Mesenchymal stem cell (in vitro differentiated cells and primary cell): ENCODE measurements around the gene CCDC148.
"Not testable (repeated sequence)": the region's sequence is repeated elsewhere in the genome, so short reads cannot be mapped to it uniquely, and the experiment has no call there.

ENCODE experiments used
- DNase-seq: peaks from one replicate; pipeline ENCODE4 v3.0.0-alpha.2; 2013
- H2AFZ ChIP-seq: one replicate; pipeline ENCODE4 v1.6.1; 2013; ENCODE audit warnings: low read depth, mild to moderate bottlenecking, control low read depth, inconsistent platforms, low read length, moderate library complexity
- H2AK5ac ChIP-seq: 2 replicates; pipeline ENCODE4 v1.6.1; 2013; ENCODE audit warnings: low read length, moderate library complexity, mild to moderate bottlenecking, inconsistent platforms; ENCODE audit not compliant: severe bottlenecking
- H2BK120ac ChIP-seq: one replicate; pipeline ENCODE4 v1.6.1; 2013; ENCODE audit warnings: low read depth, mild to moderate bottlenecking, inconsistent platforms, low read length, moderate library complexity
- H2BK12ac ChIP-seq, 2 experiments: one replicate each; pipeline ENCODE4 v1.6.1; 2013; ENCODE audit warnings: inconsistent platforms in 2 of 2, low read length in 2 of 2, mild to moderate bottlenecking in 2 of 2, moderate library complexity in 2 of 2, control low read depth in 1 of 2
- H2BK15ac ChIP-seq: one replicate; pipeline ENCODE4 v1.6.1; 2013; ENCODE audit warnings: mild to moderate bottlenecking, low read depth, inconsistent platforms; ENCODE audit not compliant: poor library complexity, severe bottlenecking
- H2BK5ac ChIP-seq: 2 replicates; pipeline ENCODE4 v1.6.1; 2013; ENCODE audit warnings: low read depth, mild to moderate bottlenecking, low read length, control low read depth, inconsistent platforms; ENCODE audit not compliant: poor library complexity, severe bottlenecking
- H3K14ac ChIP-seq, 2 experiments: one replicate each; pipeline ENCODE4 v1.6.1; 2013; ENCODE audit warnings: inconsistent platforms in 2 of 2, low read length in 2 of 2, control low read depth in 1 of 2, mild to moderate bottlenecking in 1 of 2, moderate library complexity in 1 of 2
- H3K18ac ChIP-seq, 2 experiments: one replicate each; pipeline ENCODE4 v1.6.1; 2013; ENCODE audit warnings: inconsistent platforms in 2 of 2, low read length in 2 of 2, control low read depth in 1 of 2, low read depth in 1 of 2, mild to moderate bottlenecking in 1 of 2
- H3K23ac ChIP-seq, 2 experiments: one replicate each; pipeline ENCODE4 v1.6.1; 2013; ENCODE audit warnings: inconsistent platforms in 2 of 2, low read length in 2 of 2, mild to moderate bottlenecking in 2 of 2, moderate library complexity in 2 of 2, control low read depth in 1 of 2
- H3K27ac ChIP-seq: 2 replicates; pipeline ENCODE4 v1.5.1; 2013; ENCODE audit warnings: mild to moderate bottlenecking, moderate library complexity, low read length, control low read depth, inconsistent platforms; ENCODE audit not compliant: poor library complexity, severe bottlenecking
- H3K27me3 ChIP-seq, 2 experiments: 2 replicates each; pipeline versions ENCODE4 v1.6.1 to v1.7.0; 2013; ENCODE audit warnings: low read length in 2 of 2, mild to moderate bottlenecking in 2 of 2, moderate library complexity in 2 of 2, control low read depth in 1 of 2, inconsistent platforms in 1 of 2; ENCODE audit not compliant: control insufficient read depth in 1 of 2, insufficient read depth in 1 of 2
- H3K36me3 ChIP-seq, 2 experiments: 2 replicates each; pipeline versions ENCODE4 v1.6.1 to v1.7.0; 2013; ENCODE audit warnings: low read length in 2 of 2, control low read depth in 1 of 2, inconsistent platforms in 1 of 2, low read depth in 1 of 2, mild to moderate bottlenecking in 1 of 2; ENCODE audit not compliant: insufficient read depth in 2 of 2, control insufficient read depth in 1 of 2
- H3K4ac ChIP-seq, 2 experiments: one replicate each; pipeline ENCODE4 v1.6.1; 2013; ENCODE audit warnings: inconsistent platforms in 2 of 2, low read length in 2 of 2, mild to moderate bottlenecking in 2 of 2, moderate library complexity in 2 of 2, control low read depth in 1 of 2, low read depth in 1 of 2
- H3K4me1 ChIP-seq: 2 replicates; pipeline ENCODE4 v1.6.1; 2013; ENCODE audit warnings: low read depth, low read length, control low read depth; ENCODE audit not compliant: control insufficient read depth, insufficient read depth
- H3K4me2 ChIP-seq: 2 replicates; pipeline ENCODE4 v1.6.1; 2013; ENCODE audit warnings: low read length, mild to moderate bottlenecking, inconsistent platforms; ENCODE audit not compliant: poor library complexity, severe bottlenecking
- H3K4me3 ChIP-seq, 2 experiments: 2 replicates each; pipeline versions ENCODE4 v1.5.1 to v1.7.0; 2013; ENCODE audit warnings: low read length in 2 of 2, mild to moderate bottlenecking in 2 of 2, control low read depth in 1 of 2, low read depth in 1 of 2; ENCODE audit not compliant: insufficient read depth in 1 of 2
- H3K79me1 ChIP-seq: replicated peaks from 2 replicates; pipeline ENCODE4 v1.6.1; 2013; ENCODE audit warnings: mild to moderate bottlenecking, control low read depth, low read length, inconsistent platforms; ENCODE audit not compliant: poor library complexity, severe bottlenecking
- H3K9ac ChIP-seq: 2 replicates; pipeline ENCODE4 v1.7.0; 2013; ENCODE audit warnings: mild to moderate bottlenecking, low read length, moderate library complexity
- H3K9me3 ChIP-seq: 2 replicates; pipeline ENCODE4 v1.7.0; 2013; ENCODE audit warnings: mild to moderate bottlenecking, low read length; ENCODE audit not compliant: control insufficient read depth
- H4K8ac ChIP-seq: one replicate; pipeline ENCODE4 v1.6.1; 2013; ENCODE audit warnings: inconsistent platforms, mild to moderate bottlenecking, low read length, moderate library complexity
- H4K91ac ChIP-seq: one replicate; pipeline ENCODE4 v1.6.1; 2013; ENCODE audit warnings: mild to moderate bottlenecking, low read length, inconsistent platforms
- WGBS: methylation state at CpG from one replicate; pipeline ENCODE4 v1.1.7; 2013; ENCODE audit warnings: mixed read lengths; 5-methylcytosine and 5-hydroxymethylcytosine counted together

The CCDC148 gene

DNA sequence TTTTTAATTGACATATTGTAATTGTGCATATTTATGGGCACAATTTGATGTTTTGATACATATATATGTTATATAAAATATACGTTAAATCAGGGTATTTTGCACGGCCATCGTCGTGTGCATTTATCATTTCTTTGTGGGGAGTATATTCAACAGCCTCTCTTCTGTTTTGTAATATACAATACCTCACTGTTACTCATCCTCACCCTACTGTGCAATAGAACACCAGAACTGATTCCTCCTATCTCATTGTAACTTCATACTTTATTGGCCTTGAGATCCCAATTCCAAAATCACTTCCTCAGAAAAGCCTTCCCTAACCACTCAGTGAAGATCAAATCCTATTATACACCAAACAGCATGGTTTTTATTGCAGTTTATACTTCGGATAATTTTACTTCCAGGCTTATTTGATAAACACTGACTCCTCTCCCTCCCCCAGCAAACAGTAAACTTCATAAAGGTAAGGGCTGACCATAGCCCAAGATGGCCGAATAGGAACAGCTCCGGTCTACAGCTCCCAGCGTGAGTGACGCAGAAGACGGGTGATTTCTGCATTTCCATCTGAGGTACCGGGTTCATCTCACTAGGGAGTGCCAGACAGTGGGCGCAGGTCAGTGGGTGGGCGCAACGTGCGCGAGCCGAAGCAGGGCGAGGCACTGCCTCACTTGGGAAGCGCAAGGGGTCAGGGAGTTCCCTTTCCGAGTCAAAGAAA is 105.6 kb downstream of the CCDC148 start:
- not testable (repeated sequence) for H3K9me3 ChIP-seq, H2BK12ac ChIP-seq, H2AFZ ChIP-seq, H4K91ac ChIP-seq, H2BK5ac ChIP-seq, H2BK15ac ChIP-seq, H2BK120ac ChIP-seq, H3K79me1 ChIP-seq, H3K4me3 ChIP-seq, H3K4me1 ChIP-seq, H3K14ac ChIP-seq, DNase-seq, H3K27ac ChIP-seq, H2AK5ac ChIP-seq, H3K4ac ChIP-seq, H3K23ac ChIP-seq, H3K9ac ChIP-seq, H3K4me2 ChIP-seq, H4K8ac ChIP-seq, H3K27me3 ChIP-seq, H3K36me3 ChIP-seq, H3K18ac ChIP-seq
- 94% methylated on average over 18 of the region's 20 CpGs for WGBS

DNA sequence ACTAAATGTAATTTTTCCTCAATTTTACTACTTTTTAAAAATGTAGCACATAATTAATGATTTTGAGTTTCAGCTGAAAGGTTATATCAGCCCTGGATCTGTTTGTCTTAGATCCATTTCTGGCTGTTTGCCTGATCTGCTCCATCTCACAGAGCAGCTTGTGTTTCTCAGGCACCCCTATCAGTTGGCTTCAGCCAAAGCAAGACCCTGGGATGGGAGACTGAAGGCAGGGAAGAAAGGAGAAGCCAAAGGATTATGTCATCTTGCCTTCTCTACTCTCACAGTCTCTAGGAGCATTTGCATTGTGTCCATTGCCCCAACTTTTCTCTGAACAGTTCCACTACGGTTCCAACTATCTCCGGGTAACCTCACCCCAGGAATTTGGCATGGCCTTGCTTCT is 110.5 kb downstream of the CCDC148 start:
- WGBS: 85% methylated on average over 2 of the region's 2 CpGs
- Histone ChIP-seq H2BK12ac (no peak overlapping the region), H2AK5ac (no peak overlapping the region), H2BK120ac (no peak overlapping the region), H3K14ac (no peak overlapping the region), H3K4ac (no peak overlapping the region), H2BK15ac (no peak overlapping the region), H3K18ac (no peak overlapping the region), H3K27ac (no peak overlapping the region), H4K91ac (no peak overlapping the region), H3K9me3 (no peaks in the 10 kb centered on the region), H3K9ac (no peak overlapping the region), H3K23ac (no peak overlapping the region), H3K4me3 (no peak overlapping the region), H3K36me3 (no peaks in the 10 kb centered on the region), H3K27me3 (no peaks in the 10 kb centered on the region), H3K4me2 (no peak overlapping the region), H3K79me1 (no peaks in the 10 kb centered on the region), H2AFZ (no peak overlapping the region), H2BK5ac (no peak overlapping the region), H3K4me1 (no peaks in the 10 kb centered on the region), H4K8ac (no peak overlapping the region)
- no peak for DNase-seq

DNA sequence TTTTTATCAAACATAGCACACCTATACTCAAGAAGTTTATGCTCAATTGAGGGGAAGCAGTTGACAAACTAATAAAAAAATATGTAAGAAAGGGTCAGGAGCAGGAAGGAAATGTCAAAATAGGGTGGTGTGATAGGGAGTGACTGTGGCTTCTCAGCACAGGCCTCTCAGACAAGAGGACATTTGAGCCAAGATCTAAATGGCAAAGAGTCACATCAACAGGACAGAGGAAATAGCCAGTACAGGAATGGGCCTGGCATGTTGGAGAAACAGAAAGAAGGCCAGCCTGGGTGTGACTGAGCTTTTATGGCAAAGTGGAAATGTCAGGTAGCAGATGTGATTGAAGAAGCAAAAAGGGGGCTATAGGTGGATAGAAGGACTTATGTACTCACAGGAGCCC is 117.0 kb downstream of the CCDC148 start:
- H2BK15ac ChIP-seq: no peak overlapping the region
- DNase-seq: no peak
- no peak overlapping the region for H2BK5ac ChIP-seq
- H3K27ac ChIP-seq: no peak overlapping the region
- H2BK12ac ChIP-seq: no peak overlapping the region
- no peak overlapping the region for H3K4ac ChIP-seq
- no peak overlapping the region for H3K14ac ChIP-seq
- no peaks in the 10 kb centered on the region for H3K36me3 ChIP-seq
- H3K18ac ChIP-seq: no peak overlapping the region
- no peak overlapping the region for H3K4me3 ChIP-seq
- H3K23ac ChIP-seq: no peak overlapping the region
- H2BK120ac ChIP-seq: no peak overlapping the region
- no peak overlapping the region for H4K91ac ChIP-seq
- no peak overlapping the region for H4K8ac ChIP-seq
- H2AK5ac ChIP-seq: no peak overlapping the region
- no peaks in the 10 kb centered on the region for H3K9me3 ChIP-seq
- H3K79me1 ChIP-seq: no peaks in the 10 kb centered on the region
- no peak overlapping the region for H2AFZ ChIP-seq
- H3K4me2 ChIP-seq: no peak overlapping the region
- no peak overlapping the region for H3K9ac ChIP-seq
- no peaks in the 10 kb centered on the region for H3K4me1 ChIP-seq
- no peaks in the 10 kb centered on the region for H3K27me3 ChIP-seq

DNA sequence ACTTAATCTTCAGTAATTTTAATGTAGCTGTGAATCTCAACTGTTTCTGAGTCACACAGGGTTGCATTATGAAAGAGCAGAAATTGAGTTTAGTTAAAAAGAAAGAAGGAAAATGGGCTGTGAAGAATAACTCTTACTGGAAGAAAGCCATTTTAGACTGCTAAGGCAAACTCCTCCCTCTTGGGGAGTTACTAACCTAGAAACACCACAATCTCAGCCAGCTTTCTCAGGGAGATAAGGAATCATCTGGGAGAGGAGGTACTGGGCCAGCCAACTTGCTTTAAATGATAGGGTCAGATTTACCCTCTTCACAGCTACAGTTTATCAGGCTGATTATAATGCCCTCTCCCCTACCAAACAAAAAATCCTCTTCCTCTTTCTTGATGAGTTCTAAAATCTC is 119.5 kb downstream of the CCDC148 start:
- no peak overlapping the region for H4K8ac ChIP-seq
- H4K91ac ChIP-seq: no peak overlapping the region
- H3K4me3 ChIP-seq: no peak overlapping the region
- no peak overlapping the region for H3K4me2 ChIP-seq
- H3K18ac ChIP-seq: no peak overlapping the region
- no peak overlapping the region for H3K9ac ChIP-seq
- H3K79me1 ChIP-seq: no peaks in the 10 kb centered on the region
- H3K4ac ChIP-seq: no peak overlapping the region
- H3K27ac ChIP-seq: no peak overlapping the region
- no peak overlapping the region for H2AK5ac ChIP-seq
- H2BK5ac ChIP-seq: no peak overlapping the region
- no peaks in the 10 kb centered on the region for H3K9me3 ChIP-seq
- no peak overlapping the region for H3K14ac ChIP-seq
- DNase-seq: no peak
- H3K36me3 ChIP-seq: no peaks in the 10 kb centered on the region
- no peaks in the 10 kb centered on the region for H3K4me1 ChIP-seq
- H3K27me3 ChIP-seq: no peaks in the 10 kb centered on the region
- no peak overlapping the region for H3K23ac ChIP-seq
- H2BK12ac ChIP-seq: no peak overlapping the region
- H2BK120ac ChIP-seq: no peak overlapping the region
- no peak overlapping the region for H2AFZ ChIP-seq
- no peak overlapping the region for H2BK15ac ChIP-seq
